SJSA1 (cell line): ENCODE results near the gene B3GNT8. TPM values are rescaled to one million over a fixed set of nuclear protein-coding genes. Genes with fewer than 3 reads are reported as not detected.
"Not testable (repeated sequence)": the region's sequence is repeated elsewhere in the genome, so short reads cannot be mapped to it uniquely, and the experiment has no call there.

Source experiments
- DNase-seq, 2 experiments: peaks; one replicate each; pipeline ENCODE4 v3.0.0-alpha.2; 2015 to 2020; ENCODE audit warnings: low spot score in 2 of 2, low read depth in 1 of 2
- H3K27ac ChIP-seq: fragments of 250-450 bp; sonication (Bioruptor Pico); 2 replicates; pipeline ENCODE4 v1.5.1; 2020; ENCODE audit warnings: mild to moderate bottlenecking, moderate library complexity
- H3K27me3 ChIP-seq: fragments of 250-450 bp; sonication (Bioruptor Pico); replicated peaks from 2 replicates; pipeline ENCODE4 v1.5.1; 2020; ENCODE audit warnings: mild to moderate bottlenecking, moderate library complexity
- H3K36me3 ChIP-seq: fragments of 250-450 bp; sonication (Bioruptor Pico); 2 replicates; pipeline ENCODE4 v1.5.1; 2020; ENCODE audit warnings: mild to moderate bottlenecking
- H3K4me1 ChIP-seq: fragments of 250-450 bp; sonication (Bioruptor Pico); replicated peaks from 2 replicates; pipeline ENCODE4 v1.6.1; 2021; ENCODE audit warnings: mild to moderate bottlenecking
- H3K4me3 ChIP-seq: fragments of 250-450 bp; sonication (Bioruptor Pico); 2 replicates; pipeline ENCODE4 v1.5.1; 2020; ENCODE audit warnings: mild to moderate bottlenecking
- H3K9me3 ChIP-seq: fragments of 250-450 bp; sonication (Bioruptor Pico); replicated peaks from 2 replicates; pipeline ENCODE4 v1.5.1; 2020; ENCODE audit warnings: mild to moderate bottlenecking
- total RNA-seq: library from RNA; depleted of rRNA; stranded (reverse); fragments of >200 nt; shearing (Covaris generic); gene quantifications from 2 replicates; pipeline ENCODE4 v1.2.3, GENCODE V29; 2014

The B3GNT8 gene
- total RNA-seq, 1 experiment from 2014 or later: not detected

DNA sequence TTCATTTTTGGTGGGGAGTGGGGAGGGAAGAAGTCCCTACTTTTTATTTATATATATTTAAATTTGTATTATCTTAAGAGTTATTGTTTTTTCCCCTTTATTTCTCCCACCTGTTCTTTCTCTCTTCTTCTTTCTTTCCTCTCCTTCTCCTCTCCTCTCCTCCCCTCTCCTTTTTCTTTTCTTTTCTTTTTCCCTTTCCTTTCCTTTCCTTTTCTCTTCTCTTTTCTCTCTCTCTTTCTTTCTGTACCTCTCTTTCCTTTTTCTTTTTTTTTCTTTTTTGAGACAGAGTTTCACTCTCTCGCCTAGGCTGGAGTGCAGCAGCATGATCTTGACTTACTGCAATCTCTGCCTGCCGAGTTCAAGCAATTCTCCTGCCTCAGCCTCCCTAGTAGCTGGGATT lies 27.6 kb downstream of the B3GNT8 start:
- peaks cover 6% of the 10 kb centered on the region for H3K4me1 ChIP-seq
- no peak overlapping the region for H3K4me3 ChIP-seq
- no peaks in the 10 kb centered on the region for H3K36me3 ChIP-seq
- DNase-seq: no peak
- H3K9me3 ChIP-seq: no peaks in the 10 kb centered on the region
- no peaks in the 10 kb centered on the region for H3K27me3 ChIP-seq
- no peak overlapping the region for H3K27ac ChIP-seq

DNA sequence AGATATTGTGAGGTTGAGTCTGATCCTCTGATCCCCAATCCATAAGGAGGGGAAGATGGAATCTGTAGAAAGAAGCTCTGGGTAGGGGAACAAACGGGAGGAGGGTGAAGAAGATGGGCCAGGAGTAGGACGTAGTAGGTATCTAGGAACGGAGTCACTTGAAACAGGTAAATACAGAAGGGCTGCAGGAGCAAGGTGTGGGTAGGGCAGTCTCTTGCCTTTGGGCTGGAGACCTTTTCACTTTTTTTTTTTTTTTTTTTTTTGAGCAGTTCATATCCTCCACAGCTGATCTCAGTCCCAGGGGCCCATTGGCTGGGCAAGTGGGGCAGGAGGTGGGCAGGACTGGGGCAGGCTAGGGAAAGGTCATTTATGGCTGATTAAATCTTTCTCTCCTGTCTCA lies 28.1 kb downstream of the B3GNT8 start:
- H3K27me3 ChIP-seq: no peaks in the 10 kb centered on the region
- no peaks in the 10 kb centered on the region for H3K36me3 ChIP-seq
- no peak overlapping the region for H3K27ac ChIP-seq
- H3K4me1 ChIP-seq: peaks cover 6% of the 10 kb centered on the region
- DNase-seq: no peak
- no peak overlapping the region; the same call in 1 of the 2 replicates for H3K4me3 ChIP-seq
- H3K9me3 ChIP-seq: no peaks in the 10 kb centered on the region

DNA sequence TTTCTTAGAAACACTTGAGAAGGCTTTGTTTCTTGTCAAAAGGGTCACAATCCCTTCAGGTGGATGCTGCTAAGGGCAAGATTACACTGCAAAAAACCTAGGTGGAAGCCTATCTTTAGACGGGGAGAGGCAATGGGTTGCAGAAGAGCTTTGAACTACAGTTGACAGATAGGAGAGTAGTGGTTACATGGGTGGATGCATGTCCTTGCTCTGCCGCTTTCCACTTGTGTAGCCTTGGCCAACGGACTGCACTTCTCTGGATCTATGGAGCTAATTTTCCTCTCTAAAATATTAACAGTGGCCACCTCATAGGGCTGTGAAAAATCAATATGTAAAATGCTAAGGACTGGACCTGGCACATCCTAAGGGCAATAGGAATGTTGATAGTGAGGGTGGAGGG lies 28.6 kb downstream of the B3GNT8 start:
- no peak for DNase-seq
- no peak overlapping the region for H3K27ac ChIP-seq

DNA sequence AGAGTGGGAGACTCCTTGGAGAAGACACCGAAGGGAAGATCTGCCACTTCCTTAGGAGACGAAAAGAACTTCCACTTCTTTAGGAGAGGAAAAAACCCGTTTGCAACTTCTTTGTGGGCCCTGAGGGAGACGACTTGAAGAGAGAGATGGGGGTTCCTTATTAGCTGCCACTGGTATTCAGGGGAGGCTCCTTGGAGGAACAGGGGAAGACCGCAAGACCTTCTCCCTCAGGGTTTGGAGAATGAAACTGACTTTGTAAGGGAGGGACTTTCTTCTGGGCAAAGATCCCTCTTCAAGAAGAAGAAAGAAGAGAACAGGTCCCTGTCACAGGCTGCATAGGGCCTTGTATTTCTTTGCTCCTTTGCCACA lies 29.1 kb downstream of the B3GNT8 start:
- Histone ChIP-seq H3K4me1 (peaks cover 6% of the 10 kb centered on the region), H3K27ac (peak overlapping the region; percentile 92), H3K9me3 (no peaks in the 10 kb centered on the region), H3K27me3 (no peaks in the 10 kb centered on the region), H3K36me3 (no peaks in the 10 kb centered on the region), H3K4me3 (peak overlapping the region; percentile 62)
- DNase-seq: no peak

More for the DNA sequence above, 28.6 kb downstream of the B3GNT8 start:
- Histone ChIP-seq H3K4me3 (peak overlapping the region; percentile 62), H3K27me3 (no peaks in the 10 kb centered on the region), H3K9me3 (no peaks in the 10 kb centered on the region), H3K4me1 (peaks cover 6% of the 10 kb centered on the region), H3K36me3 (no peaks in the 10 kb centered on the region)

DNA sequence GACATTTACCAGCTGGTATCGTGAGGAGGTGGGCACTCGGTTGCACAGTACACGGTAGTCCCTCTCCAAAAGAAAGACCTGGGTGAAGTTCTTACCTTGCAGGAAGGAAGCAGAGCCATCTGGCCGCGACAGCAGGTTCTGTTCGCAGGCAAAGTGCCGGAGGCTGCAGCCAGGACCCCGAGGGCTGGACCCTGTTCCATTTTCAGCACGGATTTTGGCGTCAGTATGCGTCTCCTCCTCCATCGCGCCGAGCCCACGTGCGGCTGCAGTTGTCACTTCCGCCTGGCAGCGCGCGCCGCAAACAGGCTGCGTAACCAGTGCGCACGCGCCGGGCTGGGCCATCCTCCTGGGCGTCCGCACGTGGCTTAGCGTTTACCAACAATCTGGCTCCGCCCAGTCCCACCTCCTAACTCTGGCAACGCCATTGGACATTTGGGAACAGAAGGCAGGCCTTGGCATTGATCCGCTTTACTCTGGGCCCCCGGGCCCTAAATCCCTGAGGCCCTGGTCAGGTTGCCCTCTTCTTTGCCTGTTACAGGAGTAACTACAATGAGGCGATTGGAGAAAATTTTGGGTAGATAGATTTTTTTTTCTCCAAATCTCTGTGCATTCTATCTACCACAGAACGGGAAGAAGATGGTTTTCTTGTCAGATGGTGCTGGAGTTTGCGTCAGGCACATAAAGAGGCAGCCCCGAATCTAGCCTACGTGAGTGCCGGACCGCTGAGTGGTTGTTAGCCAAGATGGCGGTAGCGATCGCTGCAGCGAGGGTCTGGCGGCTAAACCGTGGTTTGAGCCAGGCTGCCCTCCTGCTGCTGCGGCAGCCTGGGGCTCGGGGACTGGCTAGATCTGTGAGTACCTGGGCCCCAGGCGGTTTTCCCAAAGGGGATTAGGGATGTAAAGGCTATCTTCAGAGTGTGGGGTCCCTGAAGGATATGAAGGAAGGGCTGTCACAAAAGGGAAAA lies 29.8 kb downstream of the B3GNT8 start, which contains the start of the genes BCKDHA and EXOSC5:
BCKDHA (plus strand) TSS at position 733 of the 964 bp plus-strand sequence; CDS start at position 743, 10 bp downstream.
EXOSC5 (minus strand) TSS at position 274 of the 964 bp plus-strand sequence; CDS start at position 243, 31 bp downstream.
- peak within 1 kb of the TSS; percentile 62 for H3K4me3 ChIP-seq
- DNase-seq: peak; percentile 100
- H3K27me3 ChIP-seq: no peaks in the 10 kb centered on the region
- no peaks in the 10 kb centered on the region for H3K9me3 ChIP-seq
- peak within 1 kb of the TSS; percentile 92 for H3K27ac ChIP-seq
- H3K36me3 ChIP-seq: no peaks in the 10 kb centered on the region
- peaks cover 6% of the 10 kb centered on the region for H3K4me1 ChIP-seq

DNA sequence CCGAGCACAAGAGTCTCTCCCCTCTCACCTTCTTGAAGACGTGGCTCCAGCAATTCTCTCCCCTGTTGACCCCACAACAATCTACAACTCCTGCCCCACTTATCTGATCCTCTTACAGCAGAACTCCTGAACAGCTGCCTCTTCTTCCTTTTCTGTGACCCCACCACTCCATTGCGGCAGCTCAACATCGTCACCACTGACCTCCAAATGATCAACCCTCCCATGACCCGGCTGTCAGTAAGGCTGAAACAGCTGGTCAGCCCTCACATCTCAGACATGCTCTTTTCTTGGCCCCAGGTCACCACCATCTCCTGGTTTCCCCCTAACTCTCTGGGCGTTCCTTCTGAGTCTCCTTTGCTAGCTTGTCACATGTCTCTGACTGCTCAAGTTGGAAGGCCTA lies 31.8 kb downstream of the B3GNT8 start:
- H3K27ac ChIP-seq: no peak overlapping the region
- H3K4me3 ChIP-seq: no peak overlapping the region
- no peak for DNase-seq
- H3K36me3 ChIP-seq: peaks cover 17% of the 10 kb centered on the region
- H3K27me3 ChIP-seq: no peaks in the 10 kb centered on the region
- no peaks in the 10 kb centered on the region for H3K9me3 ChIP-seq
- peaks cover 6% of the 10 kb centered on the region for H3K4me1 ChIP-seq

DNA sequence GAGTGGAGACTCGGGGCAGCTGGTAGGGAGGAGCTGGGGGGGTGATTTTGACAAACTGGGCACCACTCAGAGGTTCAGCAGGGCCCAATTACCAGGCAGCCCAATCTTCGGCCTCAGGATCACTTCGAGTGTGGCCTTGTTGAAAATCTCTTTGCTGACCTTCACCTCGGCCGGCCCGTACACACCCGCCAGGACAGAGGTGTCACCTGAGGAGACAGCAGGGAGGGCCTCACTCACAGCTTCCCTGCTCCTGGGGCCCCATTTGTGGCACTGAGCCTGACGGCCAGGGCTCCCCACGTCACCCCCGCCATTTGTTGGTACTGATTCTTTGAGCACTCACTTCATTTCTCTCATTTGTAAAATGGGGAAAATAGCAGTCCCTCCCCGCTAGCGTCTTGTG lies 34.4 kb downstream of the B3GNT8 start:
- H3K9me3 ChIP-seq: no peaks in the 10 kb centered on the region
- H3K4me3 ChIP-seq: no peak overlapping the region
- H3K27me3 ChIP-seq: no peaks in the 10 kb centered on the region
- no peak overlapping the region for H3K27ac ChIP-seq
- H3K4me1 ChIP-seq: no peaks in the 10 kb centered on the region
- DNase-seq: no peak
- peaks cover 33% of the 10 kb centered on the region for H3K36me3 ChIP-seq

DNA sequence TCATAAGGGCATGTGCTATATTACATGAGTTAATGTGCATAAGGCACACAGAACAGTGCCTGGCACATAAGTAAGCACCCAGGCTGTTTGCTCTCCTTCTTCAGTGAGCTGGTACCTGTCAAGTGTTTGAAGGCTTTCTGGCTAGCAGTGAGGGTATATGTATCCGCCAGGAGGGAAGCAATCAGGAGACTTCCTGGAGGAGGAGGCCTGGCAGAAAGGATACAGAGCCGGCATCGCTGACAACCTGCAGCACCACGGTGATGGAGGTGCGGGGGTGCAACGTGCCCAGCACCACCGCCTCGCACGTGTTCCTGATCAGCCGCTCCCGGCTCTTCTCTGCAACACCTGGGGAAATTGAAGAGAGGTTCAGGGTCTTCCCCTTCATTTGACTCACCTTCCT lies 35.6 kb downstream of the B3GNT8 start:
- no peaks in the 10 kb centered on the region for H3K9me3 ChIP-seq
- no peaks in the 10 kb centered on the region for H3K4me1 ChIP-seq
- H3K36me3 ChIP-seq: peaks cover 33% of the 10 kb centered on the region
- H3K4me3 ChIP-seq: no peak overlapping the region
- no peak overlapping the region for H3K27ac ChIP-seq
- DNase-seq: no peak
- no peaks in the 10 kb centered on the region for H3K27me3 ChIP-seq

DNA sequence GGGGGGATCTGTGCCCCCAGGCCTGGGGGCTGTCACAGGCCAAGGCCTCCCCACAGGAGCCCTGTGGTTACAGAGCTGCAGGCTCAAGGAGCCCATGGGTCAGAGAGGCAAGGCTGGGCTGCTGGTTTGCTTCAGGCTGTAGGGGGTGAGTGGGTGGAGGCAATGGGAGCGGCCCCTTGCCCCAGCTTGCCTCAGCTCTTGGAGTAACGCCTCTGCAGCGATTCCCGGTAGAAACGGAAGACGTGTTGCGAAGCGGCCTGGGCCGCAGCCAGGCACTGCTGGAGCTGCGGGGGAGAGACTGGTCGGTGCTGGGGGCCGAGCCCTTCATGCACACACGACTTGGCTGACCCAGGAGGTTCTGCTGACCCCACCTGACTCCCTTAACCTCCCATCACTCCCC lies 40.7 kb downstream of the B3GNT8 start:
- H3K4me1 ChIP-seq: no peaks in the 10 kb centered on the region
- DNase-seq: no peak
- no peaks in the 10 kb centered on the region for H3K9me3 ChIP-seq
- H3K4me3 ChIP-seq: no peak overlapping the region
- peaks cover 27% of the 10 kb centered on the region for H3K36me3 ChIP-seq
- H3K27me3 ChIP-seq: no peaks in the 10 kb centered on the region
- no peak overlapping the region for H3K27ac ChIP-seq

DNA sequence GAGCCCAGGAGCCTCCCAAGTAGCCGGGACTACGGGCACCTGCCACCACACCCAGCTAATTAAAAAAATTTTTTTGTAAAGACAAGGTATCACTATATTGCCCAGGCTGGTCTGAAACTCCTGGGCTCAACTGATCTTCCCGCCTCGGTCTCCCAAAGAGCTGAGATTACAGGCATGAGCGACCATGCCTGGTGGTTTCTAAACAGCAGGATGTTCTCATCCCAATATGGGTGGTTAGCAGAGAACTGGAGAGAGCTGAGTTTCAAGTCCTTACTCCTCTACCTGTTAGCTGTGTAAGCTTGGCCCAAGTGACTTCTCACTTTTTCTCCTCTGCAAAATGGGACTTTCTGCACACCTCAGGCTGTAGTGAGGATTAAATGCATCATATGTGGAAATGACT lies 42.8 kb downstream of the B3GNT8 start:
- H3K4me3 ChIP-seq: no peak overlapping the region
- H3K36me3 ChIP-seq: peaks cover 10% of the 10 kb centered on the region
- H3K4me1 ChIP-seq: peaks cover 6% of the 10 kb centered on the region; the same call in 1 of the 2 replicates
- H3K27ac ChIP-seq: no peak overlapping the region
- H3K27me3 ChIP-seq: no peaks in the 10 kb centered on the region
- no peak for DNase-seq
- no peaks in the 10 kb centered on the region for H3K9me3 ChIP-seq

DNA sequence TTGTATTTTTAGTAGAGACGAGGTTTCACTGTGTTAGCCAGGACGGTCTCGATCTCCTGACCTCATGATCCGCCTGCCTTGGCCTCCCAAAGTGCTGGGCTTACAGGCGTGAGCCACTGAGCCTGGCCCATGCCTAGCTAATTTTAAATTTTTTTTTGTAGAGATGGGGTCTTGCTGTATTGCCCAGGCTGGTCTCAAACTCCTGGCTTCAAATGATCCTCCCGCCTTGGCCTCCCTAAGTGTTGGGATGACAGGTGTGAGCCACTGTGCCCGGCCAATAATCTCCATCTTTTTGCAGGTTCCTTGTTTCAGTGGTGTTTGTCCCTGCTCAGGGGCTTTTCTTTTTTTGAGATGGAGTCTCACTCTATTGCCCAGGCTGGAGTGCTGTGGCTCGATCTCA lies 45.6 kb downstream of the B3GNT8 start:
- H3K27ac ChIP-seq, H3K36me3 ChIP-seq, H3K27me3 ChIP-seq, H3K4me3 ChIP-seq, H3K4me1 ChIP-seq, H3K9me3 ChIP-seq, DNase-seq: not testable (repeated sequence)

DNA sequence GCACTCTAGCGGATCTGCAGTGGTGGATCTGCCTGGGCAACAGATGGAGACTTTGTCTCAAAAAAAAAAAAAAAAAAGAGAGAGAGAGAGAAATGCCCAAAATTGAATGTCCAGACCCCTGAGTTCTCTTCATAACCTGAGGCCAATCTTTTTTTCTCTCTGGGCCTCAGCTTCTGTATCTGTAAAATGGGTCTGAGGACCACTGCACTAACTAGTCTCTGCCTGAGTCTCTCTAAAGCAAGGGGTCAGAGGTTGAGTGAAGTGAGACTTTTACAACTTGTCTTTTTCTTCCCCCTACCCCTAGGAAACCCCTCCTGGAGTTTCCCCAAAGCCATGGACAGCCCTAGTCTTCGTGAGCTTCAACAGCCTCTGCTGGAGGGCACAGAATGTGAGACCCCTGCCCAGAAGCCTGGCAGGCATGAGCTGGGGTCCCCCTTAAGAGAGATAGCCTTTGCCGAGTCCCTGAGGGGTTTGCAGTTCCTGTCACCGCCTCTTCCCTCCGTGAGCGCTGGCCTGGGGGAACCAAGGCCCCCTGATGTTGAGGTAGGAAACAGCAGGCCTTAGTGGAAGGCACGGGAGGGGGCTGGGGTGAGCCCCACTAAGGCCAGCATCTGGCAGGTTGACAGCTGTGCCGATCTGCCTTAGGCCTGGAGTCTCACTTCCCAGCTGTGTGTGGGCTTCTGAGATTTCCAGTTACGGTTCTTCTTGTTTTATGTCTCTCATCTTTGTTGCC lies 49.0 kb downstream of the B3GNT8 start:
- Histone ChIP-seq H3K4me1 (peaks cover 15% of the 10 kb centered on the region), H3K9me3 (no peaks in the 10 kb centered on the region), H3K4me3 (no peak overlapping the region), H3K27ac (no peak overlapping the region), H3K27me3 (no peaks in the 10 kb centered on the region), H3K36me3 (no peaks in the 10 kb centered on the region; the same call in 1 of the 2 replicates)
- DNase-seq: no peak

DNA sequence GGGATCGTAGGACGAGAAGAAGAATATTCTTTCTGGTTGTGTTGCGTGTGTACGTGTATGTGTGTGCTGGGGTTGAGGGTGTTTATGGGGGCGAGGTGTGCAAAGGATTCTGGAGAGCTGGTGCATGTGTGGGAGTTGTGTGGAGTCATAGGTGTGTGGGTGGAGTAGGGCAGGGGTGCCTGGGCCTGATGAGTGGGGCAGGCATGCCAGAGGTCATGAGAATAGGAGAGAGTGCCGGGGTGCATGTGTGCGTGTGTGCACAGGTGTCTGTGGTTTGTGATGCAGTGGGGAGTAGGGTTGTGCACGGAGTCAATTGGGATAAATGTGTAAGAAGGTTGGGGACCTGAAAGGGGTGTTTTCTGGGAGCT lies 50.2 kb downstream of the B3GNT8 start:
- Histone ChIP-seq H3K4me1 (peaks cover 15% of the 10 kb centered on the region), H3K4me3 (no peak overlapping the region), H3K27ac (no peak overlapping the region), H3K9me3 (no peaks in the 10 kb centered on the region), H3K27me3 (no peaks in the 10 kb centered on the region), H3K36me3 (no peaks in the 10 kb centered on the region)
- DNase-seq: no peak
